Glutamatergic neuron (in vitro differentiated cells): ENCODE data around the gene REL. TPM values are rescaled to one million over a fixed set of nuclear protein-coding genes. Genes with fewer than 3 reads are reported as not detected.
A peak's percentile ranks its signal among the peaks of the same experiment; 100 is the strongest.

Source experiments
- DNase-seq: peaks from one replicate; pipeline ENCODE4 v3.0.0; 2022
- H3K27ac Mint-ChIP-seq: one replicate; pipeline ENCODE4 v1.8.0; 2020; ENCODE audit warnings: mild to moderate bottlenecking, mixed read lengths, inconsistent platforms; ENCODE audit not compliant: unreplicated experiment
- H3K27me3 Mint-ChIP-seq: one replicate; pipeline ENCODE4 v1.8.0; 2020; ENCODE audit warnings: mild to moderate bottlenecking, moderate library complexity, mixed read lengths, inconsistent platforms; ENCODE audit not compliant: unreplicated experiment
- H3K36me3 Mint-ChIP-seq: one replicate; pipeline ENCODE4 v1.8.0; 2020; ENCODE audit warnings: mild to moderate bottlenecking, mixed read lengths, inconsistent platforms; ENCODE audit not compliant: unreplicated experiment
- H3K4me1 Mint-ChIP-seq: one replicate; pipeline ENCODE4 v1.8.0; 2020; ENCODE audit warnings: mild to moderate bottlenecking, low read depth, mixed read lengths, inconsistent platforms; ENCODE audit not compliant: unreplicated experiment
- H3K4me3 Mint-ChIP-seq: one replicate; pipeline ENCODE4 v1.8.0; 2020; ENCODE audit warnings: mild to moderate bottlenecking, mixed read lengths, inconsistent platforms; ENCODE audit not compliant: unreplicated experiment
- H3K9me3 Mint-ChIP-seq: one replicate; pipeline ENCODE4 v1.8.0; 2020; ENCODE audit warnings: mild to moderate bottlenecking, moderate library complexity, mixed read lengths, inconsistent platforms; ENCODE audit not compliant: unreplicated experiment
- total RNA-seq: library from RNA; stranded (reverse); fragmentation: NEBNext Ultra II Directional; extraction: Animal tissue kit (Norgen Biotek cat#: 25700); gene quantifications from one replicate; pipeline ENCODE4 v1.2.1, GENCODE V29; 2021; ENCODE audit not compliant: unreplicated experiment
- TF ChIP-seq, protein P1 (sequence below): fragments of 200-600 bp; sonication (generic); IDR thresholded peaks from one replicate; pipeline ENCODE4 v1.5.0; 2021; ENCODE audit not compliant: partially characterized antibody, unreplicated experiment

Gene REL
- total RNA-seq, 1 donor from 2014 or later = 2.1 TPM

DNA sequence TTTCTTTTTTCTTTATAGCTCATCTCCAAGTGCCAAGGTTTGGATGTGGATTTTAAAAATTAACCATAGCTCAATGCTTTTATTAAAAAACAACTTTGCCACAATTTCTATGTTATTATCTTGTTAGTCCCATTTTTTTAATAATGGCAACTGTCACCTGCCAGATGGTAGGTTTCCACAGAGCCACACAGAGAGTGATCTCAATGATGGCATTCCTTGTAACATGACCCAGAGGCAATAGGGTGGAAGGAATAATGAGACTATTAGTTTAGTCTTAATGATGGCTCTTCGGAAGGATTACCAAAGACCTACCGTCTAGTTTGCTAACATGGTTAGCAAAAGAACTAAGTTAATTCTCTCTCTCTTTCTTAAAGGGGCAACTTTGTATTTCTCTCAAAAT lies 64.0 kb downstream of the REL start:
- Mint-ChIP-seq H3K4me1 (peaks cover 4% of the 10 kb centered on the region), H3K27ac (no peak overlapping the region), H3K27me3 (no peaks in the 10 kb centered on the region)

DNA sequence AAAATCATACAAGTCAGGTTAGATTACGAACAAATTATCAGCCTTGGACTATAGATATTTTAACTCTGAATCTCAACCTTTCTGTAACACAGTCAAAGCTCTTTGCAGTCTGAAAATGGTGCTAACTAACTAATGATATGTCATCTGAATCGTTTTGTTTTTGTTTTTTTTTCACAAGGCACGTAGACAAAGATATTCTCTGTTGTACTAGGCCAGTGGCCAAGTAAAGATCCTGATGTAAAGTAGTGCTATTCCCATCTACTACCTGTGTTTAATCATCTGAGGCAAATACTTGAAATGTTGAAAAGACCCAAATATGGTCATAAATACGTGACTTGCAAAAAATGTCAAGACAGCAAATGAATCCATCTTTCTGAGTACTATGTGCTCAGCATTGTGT lies 65.7 kb downstream of the REL start:
- H3K27me3 Mint-ChIP-seq = no peaks in the 10 kb centered on the region
- no peaks in the 10 kb centered on the region for H3K9me3 Mint-ChIP-seq
- H3K4me1 Mint-ChIP-seq = peaks cover 4% of the 10 kb centered on the region

More for the DNA sequence above, 64.0 kb downstream of the REL start:
- Mint-ChIP-seq H3K9me3 (no peaks in the 10 kb centered on the region), H3K4me3 (no peak overlapping the region), H3K36me3 (no peaks in the 10 kb centered on the region)
- TF ChIP-seq, protein P1, sequence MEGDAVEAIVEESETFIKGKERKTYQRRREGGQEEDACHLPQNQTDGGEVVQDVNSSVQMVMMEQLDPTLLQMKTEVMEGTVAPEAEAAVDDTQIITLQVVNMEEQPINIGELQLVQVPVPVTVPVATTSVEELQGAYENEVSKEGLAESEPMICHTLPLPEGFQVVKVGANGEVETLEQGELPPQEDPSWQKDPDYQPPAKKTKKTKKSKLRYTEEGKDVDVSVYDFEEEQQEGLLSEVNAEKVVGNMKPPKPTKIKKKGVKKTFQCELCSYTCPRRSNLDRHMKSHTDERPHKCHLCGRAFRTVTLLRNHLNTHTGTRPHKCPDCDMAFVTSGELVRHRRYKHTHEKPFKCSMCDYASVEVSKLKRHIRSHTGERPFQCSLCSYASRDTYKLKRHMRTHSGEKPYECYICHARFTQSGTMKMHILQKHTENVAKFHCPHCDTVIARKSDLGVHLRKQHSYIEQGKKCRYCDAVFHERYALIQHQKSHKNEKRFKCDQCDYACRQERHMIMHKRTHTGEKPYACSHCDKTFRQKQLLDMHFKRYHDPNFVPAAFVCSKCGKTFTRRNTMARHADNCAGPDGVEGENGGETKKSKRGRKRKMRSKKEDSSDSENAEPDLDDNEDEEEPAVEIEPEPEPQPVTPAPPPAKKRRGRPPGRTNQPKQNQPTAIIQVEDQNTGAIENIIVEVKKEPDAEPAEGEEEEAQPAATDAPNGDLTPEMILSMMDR = no peak
- DNase-seq = no peak

DNA sequence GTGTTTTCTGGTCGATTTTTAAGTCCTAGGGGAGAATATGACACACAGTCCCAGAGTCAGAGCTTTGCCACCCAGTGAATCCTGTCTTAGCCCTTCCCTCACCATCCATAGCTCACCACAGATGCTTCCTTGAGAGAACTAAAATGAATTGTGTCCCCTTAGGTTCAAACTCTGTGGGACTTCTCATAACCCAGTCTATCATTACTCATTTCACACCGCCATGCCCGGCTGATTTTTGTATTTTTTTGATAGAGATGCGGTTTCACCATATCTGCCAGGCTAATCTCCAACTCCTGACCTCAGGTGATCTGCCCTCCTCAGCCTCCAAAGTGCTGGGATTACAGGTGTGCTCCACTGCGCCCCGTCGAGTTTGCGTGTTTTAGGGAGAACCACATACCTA lies 66.8 kb downstream of the REL start:
- no peak overlapping the region for H3K4me3 Mint-ChIP-seq
- H3K27me3 Mint-ChIP-seq = no peaks in the 10 kb centered on the region
- TF ChIP-seq, protein P1 = no peak
- no peaks in the 10 kb centered on the region for H3K36me3 Mint-ChIP-seq
- no peak overlapping the region for H3K27ac Mint-ChIP-seq
- peaks cover 4% of the 10 kb centered on the region for H3K4me1 Mint-ChIP-seq
- DNase-seq = no peak
- peaks cover under 1% of the 10 kb centered on the region for H3K9me3 Mint-ChIP-seq

More for the DNA sequence above, 65.7 kb downstream of the REL start:
- Mint-ChIP-seq H3K4me3 (no peak overlapping the region), H3K36me3 (no peaks in the 10 kb centered on the region), H3K27ac (peak overlapping the region; percentile 33)
- no peak for DNase-seq
- TF ChIP-seq, protein P1 = no peak

DNA sequence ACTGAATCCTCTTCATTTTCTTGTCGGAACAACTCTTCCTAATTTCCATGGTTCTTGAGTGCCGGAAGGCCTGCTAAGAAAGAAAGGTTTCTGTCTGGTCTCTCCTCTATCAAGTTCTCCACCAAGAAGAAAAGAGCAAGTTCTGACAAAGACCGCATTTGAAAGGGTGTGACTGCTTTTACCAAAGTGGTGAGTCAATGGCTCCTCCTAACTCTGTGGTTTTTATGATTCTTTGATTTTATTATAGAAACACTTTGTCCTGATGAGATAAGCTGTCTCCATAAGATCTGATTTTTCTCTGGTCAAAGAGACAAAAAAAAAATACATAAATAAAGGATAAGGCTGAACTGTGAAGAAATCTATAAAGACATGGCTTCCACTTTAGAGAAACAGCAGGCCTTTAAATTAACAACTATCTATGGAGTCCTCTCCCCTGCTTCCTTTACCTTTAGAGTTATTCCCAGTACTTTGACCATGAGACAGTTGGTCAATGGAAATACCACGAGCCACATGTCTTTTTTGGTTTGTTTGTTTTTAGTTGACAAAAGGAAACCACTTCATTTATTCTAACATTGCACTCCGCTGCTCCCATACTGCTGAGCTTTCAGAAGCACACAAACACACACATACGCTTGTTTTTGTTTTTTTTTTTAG lies 67.7 kb downstream of the REL start:
- no peak overlapping the region for H3K27ac Mint-ChIP-seq
- H3K36me3 Mint-ChIP-seq = no peaks in the 10 kb centered on the region
- DNase-seq = no peak
- H3K9me3 Mint-ChIP-seq = peaks cover 1% of the 10 kb centered on the region
- no peaks in the 10 kb centered on the region for H3K27me3 Mint-ChIP-seq
- TF ChIP-seq, protein P1 = no peak
- H3K4me3 Mint-ChIP-seq = no peak overlapping the region
- H3K4me1 Mint-ChIP-seq = peaks cover 4% of the 10 kb centered on the region

DNA sequence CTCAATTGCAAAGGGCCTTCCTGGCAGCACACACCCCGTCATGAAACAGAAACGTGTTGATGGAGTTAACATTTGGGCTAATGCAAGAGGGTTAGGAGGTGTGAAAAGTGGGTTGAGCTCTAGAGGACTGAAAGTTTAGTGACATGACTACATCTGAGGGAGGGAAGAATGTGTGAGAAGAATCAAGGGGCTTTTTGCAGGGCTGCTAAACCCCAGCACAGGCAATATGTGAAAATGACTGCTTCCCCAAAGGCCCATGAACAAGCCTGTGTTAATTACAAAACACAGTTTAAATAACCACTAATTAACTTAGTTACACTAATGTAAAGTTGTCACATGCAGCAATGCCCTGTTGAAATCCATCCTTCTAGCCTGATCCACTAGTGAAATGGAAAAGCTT lies 72.8 kb downstream of the REL start:
- Mint-ChIP-seq H3K4me1 (no peaks in the 10 kb centered on the region), H3K27ac (no peak overlapping the region), H3K36me3 (no peaks in the 10 kb centered on the region), H3K4me3 (no peak overlapping the region), H3K27me3 (no peaks in the 10 kb centered on the region), H3K9me3 (peaks cover 1% of the 10 kb centered on the region)
- TF ChIP-seq, protein P1 = no peak
- DNase-seq = no peak
